Activated CD4-positive, CD25-positive, alpha-beta regulatory T cell treated with anti-CD3 and anti-CD28 coated beads, Interleukin-2, amount 50 U/mL, for 72 hours (primary cell): ENCODE measurements around the gene CCM2.

ENCODE experiments used
- DNase-seq: peaks from one replicate; pipeline ENCODE4 v3.0.0; 2021

The CCM2 gene

DNA sequence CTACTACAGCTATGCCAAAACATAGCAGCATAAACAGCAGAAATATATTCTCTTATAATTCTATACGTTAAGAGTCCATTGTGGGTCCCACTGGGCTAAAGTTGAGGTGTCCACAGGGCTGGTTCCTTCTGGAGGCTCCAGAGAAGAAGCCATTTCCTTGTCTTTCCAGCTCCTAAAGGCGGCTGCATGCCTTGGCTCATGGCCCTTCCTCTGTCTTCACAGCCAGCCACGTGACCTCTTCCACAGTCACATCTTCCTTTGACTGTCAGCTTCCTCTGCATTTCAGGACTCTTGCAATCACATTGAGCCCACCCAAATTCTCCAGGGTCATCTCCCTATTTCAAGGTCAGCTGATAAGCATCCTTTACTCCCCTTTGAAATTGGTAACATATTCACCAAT is 71.5 kb downstream of the CCM2 start:
- peak; percentile 15 for DNase-seq

DNA sequence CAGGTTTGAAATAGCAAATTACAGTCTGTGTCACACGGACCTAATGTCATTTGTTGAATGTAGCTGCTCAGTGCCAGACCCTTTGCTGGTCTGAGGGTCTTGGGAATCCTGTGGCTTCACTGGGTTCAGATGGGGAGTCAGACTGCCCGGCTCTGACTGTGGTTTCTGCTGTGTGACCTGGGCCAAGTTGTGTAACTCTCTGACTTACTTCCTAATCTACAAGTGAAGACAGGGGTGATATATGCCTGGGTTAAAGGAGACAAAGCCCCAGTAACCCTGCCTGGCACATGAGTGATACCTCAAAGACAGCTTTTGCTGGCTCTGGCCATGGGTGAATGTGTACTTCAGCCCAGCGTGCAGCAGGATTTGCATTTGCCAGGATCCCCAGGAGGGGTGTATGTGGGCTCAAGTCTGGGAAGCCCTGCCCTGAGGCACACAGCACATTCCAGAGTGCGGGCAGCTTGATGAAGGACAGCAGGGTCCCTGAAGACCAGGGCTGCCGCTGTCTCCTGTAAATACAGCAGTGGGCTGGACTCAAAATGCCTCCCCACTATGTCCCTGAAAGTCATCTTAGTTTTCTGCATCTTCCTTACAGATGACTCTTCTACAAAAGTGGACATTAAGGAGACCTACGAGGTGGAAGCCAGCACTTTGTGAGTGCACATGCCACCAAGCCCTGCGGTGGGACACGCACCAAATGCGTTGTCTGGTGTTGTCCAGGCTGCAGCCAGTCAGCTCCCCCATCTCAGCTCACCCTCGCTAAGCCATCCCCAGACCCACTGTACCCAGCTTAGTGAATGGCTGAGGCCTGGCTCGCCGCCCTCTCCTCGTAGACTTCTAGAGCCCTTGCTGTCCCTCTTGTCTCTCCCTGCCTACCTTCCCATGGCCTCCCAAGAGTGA is 72.4 kb downstream of the CCM2 start:
- peak; percentile 12 for DNase-seq

GRCh38 chr7:45073031-45073785 is 73.2 kb downstream of the CCM2 start:
- DNase-seq = peak; percentile 21

- DNase-seq = peak; percentile 20
These were observed 74.0 kb downstream of the CCM2 start for GRCh38 chr7:45073786-45074527.

GRCh38 chr7:45074528-45075354 is 74.7 kb downstream of the CCM2 start:
- DNase-seq = peak; percentile 16

GRCh38 chr7:45075355-45075644 is 75.3 kb downstream of the CCM2 start:
- no peak for DNase-seq

- DNase-seq = no peak
These were observed 76.1 kb downstream of the CCM2 start for GRCh38 chr7:45075871-45076796.

DNA sequence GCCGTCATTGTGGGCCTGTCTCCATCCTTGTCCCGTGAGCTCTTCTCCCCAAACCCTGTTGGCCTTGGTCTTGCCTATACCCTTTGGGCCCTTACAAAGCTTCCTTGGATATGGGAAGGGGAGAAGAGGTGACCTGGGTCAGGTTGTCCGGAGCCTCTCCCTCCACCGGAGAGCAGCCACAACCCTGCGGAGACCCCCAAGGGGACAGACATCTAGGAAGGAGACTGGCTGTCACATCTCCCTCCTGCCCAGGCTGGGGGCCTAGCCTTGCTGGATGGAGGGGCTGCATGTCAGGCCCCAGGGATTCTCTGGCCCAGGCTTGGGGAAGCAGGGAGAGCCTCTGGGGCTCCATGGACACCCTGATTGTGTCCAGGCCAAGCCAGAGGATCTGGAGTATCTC is 76.9 kb downstream of the CCM2 start:
- DNase-seq = no peak

GRCh38 chr7:45077579-45077978 is 77.6 kb downstream of the CCM2 start:
- no peak for DNase-seq

GRCh38 chr7:45078125-45078681 is 78.2 kb downstream of the CCM2 start:
- no peak for DNase-seq

- peak; percentile 29 for DNase-seq
These were observed 80.4 kb downstream of the CCM2 start for GRCh38 chr7:45080265-45080957.

- DNase-seq = no peak
These were observed 81.1 kb downstream of the CCM2 start for GRCh38 chr7:45080958-45081669.

DNA sequence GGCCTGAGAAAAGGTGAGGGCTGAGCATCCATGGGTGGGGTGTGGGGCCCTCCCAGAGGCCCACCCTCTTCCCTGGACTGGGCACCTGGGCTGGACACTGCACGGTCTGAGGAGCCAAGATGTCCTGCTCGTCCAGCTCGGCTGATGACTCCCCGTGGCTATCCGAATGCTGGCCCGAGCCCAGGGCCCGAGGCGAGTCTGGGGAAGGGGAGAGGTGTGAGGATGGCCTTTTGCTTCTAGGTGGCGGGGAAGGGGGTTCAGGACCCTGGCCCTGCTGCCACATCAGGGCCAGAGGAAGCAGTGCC is 81.6 kb downstream of the CCM2 start:
- no peak for DNase-seq

DNA sequence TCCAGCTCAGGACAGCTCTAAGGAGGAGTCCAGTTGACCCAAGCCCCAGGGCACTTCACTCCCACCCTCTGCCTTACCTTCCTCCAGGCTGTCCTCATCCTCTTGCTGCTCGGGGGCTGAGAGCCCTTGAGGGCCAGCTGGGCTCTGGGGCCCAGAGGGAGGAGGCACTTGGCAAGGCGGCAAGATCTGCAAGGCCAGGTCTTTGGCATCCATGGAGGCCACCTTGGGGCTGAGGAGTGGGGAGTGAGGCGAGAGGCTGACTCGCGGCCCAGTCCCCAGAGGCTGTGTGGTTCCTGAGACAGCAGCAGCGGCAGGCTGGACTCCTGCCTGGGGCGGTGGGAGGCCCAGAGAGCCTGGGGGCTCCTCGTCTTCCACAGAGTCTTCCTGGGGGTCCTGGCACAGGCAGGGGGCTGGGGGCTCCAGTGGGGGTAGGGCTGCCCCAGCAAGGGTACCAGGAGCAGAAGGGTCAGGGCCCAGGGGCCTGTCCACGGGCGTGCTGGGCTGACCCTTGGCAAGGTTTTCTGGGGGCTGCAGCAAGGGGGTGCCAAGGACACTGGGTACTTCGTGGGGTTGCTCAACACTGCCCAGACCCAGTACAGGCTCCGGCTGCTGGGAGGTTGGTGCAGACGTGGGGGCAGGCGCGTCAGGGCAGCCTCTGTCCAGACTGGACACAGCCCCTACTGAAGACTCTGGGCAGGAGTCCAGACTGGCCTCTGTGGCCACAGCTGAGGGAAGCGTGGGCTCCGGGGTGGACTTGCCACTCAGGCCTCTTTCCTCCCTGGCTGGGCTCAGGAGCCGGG is 82.2 kb downstream of the CCM2 start:
- DNase-seq = no peak

DNA sequence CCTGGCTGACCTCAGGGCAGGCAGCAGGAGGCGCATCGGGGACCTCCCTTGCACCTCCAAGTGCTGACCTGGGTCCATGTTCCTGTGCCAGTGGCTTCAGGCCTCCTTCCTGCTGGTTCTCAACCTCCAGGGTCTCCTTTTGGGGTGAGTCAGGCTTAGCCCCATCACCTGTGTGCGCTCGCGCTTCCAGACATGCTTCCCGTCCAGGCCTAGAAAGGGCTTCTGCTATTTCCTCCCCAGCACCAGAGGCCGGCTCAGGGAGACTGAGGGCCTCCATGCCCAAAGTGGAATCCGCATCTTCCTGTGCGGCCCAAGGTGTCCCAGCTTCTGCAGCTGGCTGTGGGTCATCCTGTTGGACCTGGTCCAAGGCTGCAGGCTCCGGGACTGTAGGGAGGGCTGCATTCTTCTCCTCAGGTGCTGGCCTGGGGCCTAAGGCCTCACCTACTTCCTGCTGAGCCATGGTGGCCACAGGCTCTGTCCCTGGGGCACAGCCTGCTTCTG is 82.9 kb downstream of the CCM2 start:
- DNase-seq = no peak

- DNase-seq = no peak
These were observed 84.3 kb downstream of the CCM2 start for GRCh38 chr7:45084336-45084735.

- DNase-seq = no peak
These were observed 85.1 kb downstream of the CCM2 start for GRCh38 chr7:45084901-45085618.

DNA sequence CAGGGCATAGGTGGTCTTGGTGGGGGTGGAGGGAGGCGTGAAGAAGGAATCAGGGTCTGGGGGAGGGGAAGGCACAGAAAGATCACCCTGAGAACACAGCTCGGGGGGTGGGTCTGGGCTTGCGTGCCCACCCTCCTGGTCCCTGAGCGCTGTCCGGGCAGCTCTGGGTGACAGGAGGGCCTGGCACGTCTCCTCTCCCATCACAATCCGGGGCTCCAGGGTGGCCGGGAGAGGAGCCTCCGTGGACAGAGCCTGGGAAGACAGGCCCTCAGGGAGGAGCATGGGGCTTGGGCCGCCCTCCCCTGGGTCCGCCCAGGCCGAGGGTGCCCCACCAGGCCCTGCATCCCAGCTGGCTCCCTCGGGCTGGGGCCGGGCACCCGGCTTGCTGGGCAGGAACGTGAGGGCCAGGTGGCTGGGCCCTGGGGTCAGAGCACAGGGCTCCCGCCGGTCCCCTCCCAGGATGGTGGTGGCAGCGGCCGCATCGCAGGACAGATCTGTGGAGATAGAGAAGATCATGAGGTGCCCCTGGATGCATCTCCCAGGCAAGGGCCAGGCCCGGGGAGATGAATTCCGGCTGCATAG is 85.7 kb downstream of the CCM2 start:
- no peak for DNase-seq
